ENCODE measurements around the gene STOML2. TPM values are rescaled to one million over a fixed set of nuclear protein-coding genes. Genes with fewer than 3 reads are reported as not detected.

STOML2 gene
- total RNA-seq, 1 experiment from 2014 or later = 214 TPM

DNA sequence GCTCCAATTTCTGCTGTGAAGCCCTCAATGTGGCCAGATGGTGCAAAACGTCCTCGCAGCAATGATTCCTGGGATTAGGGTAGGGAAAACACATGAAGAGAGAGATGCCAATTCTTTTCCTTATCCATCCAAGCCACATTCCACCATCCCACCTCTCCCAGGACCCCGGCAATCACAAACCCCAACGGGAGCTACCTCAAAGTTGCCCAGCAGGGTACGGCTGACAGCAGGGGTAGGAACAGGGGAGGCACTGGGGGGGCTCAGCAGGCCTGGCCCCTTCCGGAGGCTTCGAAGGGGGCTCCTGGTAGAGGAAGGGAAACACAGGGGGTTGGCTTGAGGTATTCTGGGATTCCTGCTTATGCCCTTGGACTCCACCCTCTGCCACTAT is 3.4 kb upstream of the STOML2 start (continued):
- TF ChIP-seq E2F4 (CRISPR knock-in tag; IDR thresholded peaks at IDR 0.05; ENCODE audit: borderline replicate concordance, low read depth) = no peak
- TF ChIP-seq HMGA2 (CRISPR knock-in tag; IDR thresholded peaks at IDR 0.05) = no peak
- TF ChIP-seq ATF2 (CRISPR knock-in tag; IDR thresholded peaks at IDR 0.05; ENCODE audit: borderline replicate concordance, low read depth) = no peak
- TF ChIP-seq IRF2 (CRISPR knock-in tag; IDR thresholded peaks at IDR 0.05; ENCODE audit: borderline replicate concordance, low read depth) = no peak
- no peak for TF ChIP-seq E2F5 (CRISPR knock-in tag; IDR thresholded peaks at IDR 0.05)
- no peak for TF ChIP-seq MAX (CRISPR knock-in tag; IDR thresholded peaks at IDR 0.05)
- no peak for TF ChIP-seq MYBL2 (CRISPR knock-in tag; IDR thresholded peaks at IDR 0.05)
- TF ChIP-seq, protein P1, sequence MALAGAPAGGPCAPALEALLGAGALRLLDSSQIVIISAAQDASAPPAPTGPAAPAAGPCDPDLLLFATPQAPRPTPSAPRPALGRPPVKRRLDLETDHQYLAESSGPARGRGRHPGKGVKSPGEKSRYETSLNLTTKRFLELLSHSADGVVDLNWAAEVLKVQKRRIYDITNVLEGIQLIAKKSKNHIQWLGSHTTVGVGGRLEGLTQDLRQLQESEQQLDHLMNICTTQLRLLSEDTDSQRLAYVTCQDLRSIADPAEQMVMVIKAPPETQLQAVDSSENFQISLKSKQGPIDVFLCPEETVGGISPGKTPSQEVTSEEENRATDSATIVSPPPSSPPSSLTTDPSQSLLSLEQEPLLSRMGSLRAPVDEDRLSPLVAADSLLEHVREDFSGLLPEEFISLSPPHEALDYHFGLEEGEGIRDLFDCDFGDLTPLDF (CRISPR knock-in tag; IDR thresholded peaks at IDR 0.05) = no peak
- TF ChIP-seq, protein P2, sequence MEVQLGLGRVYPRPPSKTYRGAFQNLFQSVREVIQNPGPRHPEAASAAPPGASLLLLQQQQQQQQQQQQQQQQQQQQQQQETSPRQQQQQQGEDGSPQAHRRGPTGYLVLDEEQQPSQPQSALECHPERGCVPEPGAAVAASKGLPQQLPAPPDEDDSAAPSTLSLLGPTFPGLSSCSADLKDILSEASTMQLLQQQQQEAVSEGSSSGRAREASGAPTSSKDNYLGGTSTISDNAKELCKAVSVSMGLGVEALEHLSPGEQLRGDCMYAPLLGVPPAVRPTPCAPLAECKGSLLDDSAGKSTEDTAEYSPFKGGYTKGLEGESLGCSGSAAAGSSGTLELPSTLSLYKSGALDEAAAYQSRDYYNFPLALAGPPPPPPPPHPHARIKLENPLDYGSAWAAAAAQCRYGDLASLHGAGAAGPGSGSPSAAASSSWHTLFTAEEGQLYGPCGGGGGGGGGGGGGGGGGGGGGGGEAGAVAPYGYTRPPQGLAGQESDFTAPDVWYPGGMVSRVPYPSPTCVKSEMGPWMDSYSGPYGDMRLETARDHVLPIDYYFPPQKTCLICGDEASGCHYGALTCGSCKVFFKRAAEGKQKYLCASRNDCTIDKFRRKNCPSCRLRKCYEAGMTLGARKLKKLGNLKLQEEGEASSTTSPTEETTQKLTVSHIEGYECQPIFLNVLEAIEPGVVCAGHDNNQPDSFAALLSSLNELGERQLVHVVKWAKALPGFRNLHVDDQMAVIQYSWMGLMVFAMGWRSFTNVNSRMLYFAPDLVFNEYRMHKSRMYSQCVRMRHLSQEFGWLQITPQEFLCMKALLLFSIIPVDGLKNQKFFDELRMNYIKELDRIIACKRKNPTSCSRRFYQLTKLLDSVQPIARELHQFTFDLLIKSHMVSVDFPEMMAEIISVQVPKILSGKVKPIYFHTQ (CRISPR knock-in tag; IDR thresholded peaks at IDR 0.05) = no peak
- no peak for TF ChIP-seq PRRX2 (CRISPR knock-in tag; IDR thresholded peaks at IDR 0.05)

DNA sequence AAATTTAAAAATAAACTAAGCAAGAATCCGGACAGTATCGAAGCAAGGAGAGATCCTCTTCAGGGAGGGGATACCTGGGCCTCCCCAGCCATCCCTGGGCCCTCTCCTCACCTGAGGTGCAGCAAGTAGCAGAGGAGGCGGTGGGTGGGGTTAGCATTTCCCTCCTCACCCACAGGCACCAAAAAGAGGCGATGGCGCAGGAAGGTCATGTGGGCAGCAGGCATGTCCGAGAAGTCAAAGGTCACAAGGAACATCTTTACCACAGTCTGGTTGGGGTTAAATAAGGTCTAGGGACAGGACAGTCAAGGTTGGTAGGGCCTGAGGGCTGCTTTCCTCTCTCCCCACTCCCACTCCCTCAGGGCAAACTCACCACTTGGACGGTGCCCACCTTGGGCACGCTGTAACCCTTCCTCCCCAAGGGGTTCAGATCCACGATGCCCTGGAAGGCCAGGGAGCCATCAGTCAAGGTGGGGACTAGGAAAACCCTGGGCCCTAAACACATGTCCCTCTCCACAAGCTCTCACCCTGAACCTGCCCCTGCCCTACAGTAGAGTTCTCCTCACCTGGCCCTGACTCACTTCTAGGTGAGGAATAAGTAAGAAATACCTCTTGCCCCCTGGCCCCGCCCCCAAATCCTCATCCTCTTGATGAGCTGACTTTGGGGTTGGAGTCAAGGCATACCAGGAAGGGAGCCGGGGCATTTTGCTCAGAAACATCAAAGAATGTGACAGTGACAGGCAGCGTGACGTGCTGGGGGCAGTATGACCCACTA is 2.8 kb upstream of the STOML2 start:
- CTCF ChIA-PET = no interaction called here
- Mint-ChIP-seq H3K4me1 (peaks cover 19% of the 10 kb centered on the region), H3K9me3 (no peaks in the 10 kb centered on the region), H3K36me3 (peaks cover 7% of the 10 kb centered on the region), H3K27ac (no peak overlapping the region), H3K27me3 (ENCODE audit: low read depth) (no peaks in the 10 kb centered on the region), H3K4me3 (no peak overlapping the region)
- ATAC-seq = no peak
- POLR2A ChIA-PET = interaction anchor here (0.5 kb wide), 1 partner anchor 83 kb away, joined by 3 read pairs; no protein-coding TSS in a partner anchor
- DNase-seq (ENCODE audit: low spot score) = no peak
- no peak for TF ChIP-seq ZNF263 (CRISPR knock-in tag; IDR thresholded peaks at IDR 0.05; ENCODE audit: low read depth)
- no peak for TF ChIP-seq USF2 (CRISPR knock-in tag; IDR thresholded peaks at IDR 0.05)
- no peak for TF ChIP-seq SMAD3 (CRISPR knock-in tag; IDR thresholded peaks at IDR 0.05; ENCODE audit: borderline replicate concordance)
- no peak for TF ChIP-seq NFYB (CRISPR knock-in tag; conservative IDR thresholded peaks at IDR 0.05; ENCODE audit: low read depth)
- no peak for TF ChIP-seq MYBL2 (CRISPR knock-in tag; IDR thresholded peaks at IDR 0.05)
- TF ChIP-seq, protein P1 (CRISPR knock-in tag; IDR thresholded peaks at IDR 0.05) = no peak
- no peak for TF ChIP-seq ZNF423 (CRISPR knock-in tag; IDR thresholded peaks at IDR 0.05)
- no peak for TF ChIP-seq ZNF121 (CRISPR knock-in tag; IDR thresholded peaks at IDR 0.05)
- no peak for TF ChIP-seq JAZF1 (CRISPR knock-in tag; IDR thresholded peaks at IDR 0.05)
- TF ChIP-seq FOXJ3 (CRISPR knock-in tag; IDR thresholded peaks at IDR 0.05; ENCODE audit: borderline replicate concordance) = no peak
- TF ChIP-seq HMGA2 (CRISPR knock-in tag; IDR thresholded peaks at IDR 0.05) = no peak
- no peak for TF ChIP-seq ATF1 (CRISPR knock-in tag; IDR thresholded peaks at IDR 0.05)

All from WTC11 (cell line).